ENCODE data around the gene EHD4. TPM values are rescaled to one million over a fixed set of nuclear protein-coding genes. Genes with fewer than 3 reads are reported as not detected.

EHD4 gene
- total RNA-seq, 1 donor from 2014 or later = 23.8 TPM

- TF ChIP-seq, protein P1, sequence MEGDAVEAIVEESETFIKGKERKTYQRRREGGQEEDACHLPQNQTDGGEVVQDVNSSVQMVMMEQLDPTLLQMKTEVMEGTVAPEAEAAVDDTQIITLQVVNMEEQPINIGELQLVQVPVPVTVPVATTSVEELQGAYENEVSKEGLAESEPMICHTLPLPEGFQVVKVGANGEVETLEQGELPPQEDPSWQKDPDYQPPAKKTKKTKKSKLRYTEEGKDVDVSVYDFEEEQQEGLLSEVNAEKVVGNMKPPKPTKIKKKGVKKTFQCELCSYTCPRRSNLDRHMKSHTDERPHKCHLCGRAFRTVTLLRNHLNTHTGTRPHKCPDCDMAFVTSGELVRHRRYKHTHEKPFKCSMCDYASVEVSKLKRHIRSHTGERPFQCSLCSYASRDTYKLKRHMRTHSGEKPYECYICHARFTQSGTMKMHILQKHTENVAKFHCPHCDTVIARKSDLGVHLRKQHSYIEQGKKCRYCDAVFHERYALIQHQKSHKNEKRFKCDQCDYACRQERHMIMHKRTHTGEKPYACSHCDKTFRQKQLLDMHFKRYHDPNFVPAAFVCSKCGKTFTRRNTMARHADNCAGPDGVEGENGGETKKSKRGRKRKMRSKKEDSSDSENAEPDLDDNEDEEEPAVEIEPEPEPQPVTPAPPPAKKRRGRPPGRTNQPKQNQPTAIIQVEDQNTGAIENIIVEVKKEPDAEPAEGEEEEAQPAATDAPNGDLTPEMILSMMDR (IDR thresholded peaks at IDR 0.05) = no peak
- Mint-ChIP-seq H3K4me1 (ENCODE audit: low read depth) (peaks cover 79% of the 10 kb centered on the region), H3K9me3 (ENCODE audit: low read depth) (no peaks in the 10 kb centered on the region), H3K4me3 (ENCODE audit: unreplicated experiment) (no peak overlapping the region), H3K27me3 (ENCODE audit: low read depth) (no peaks in the 10 kb centered on the region), H3K27ac (ENCODE audit: unreplicated experiment) (peak overlapping the region; percentile 6), H3K36me3 (ENCODE audit: low read depth) (peaks cover 21% of the 10 kb centered on the region)
- DNase-seq (ENCODE audit: low spot score) = no peak
Measured at GRCh38 chr15:41917767-41918430, 54.5 kb downstream of the EHD4 start.

- Mint-ChIP-seq H3K4me1 (ENCODE audit: low read depth) (peaks cover 56% of the 10 kb centered on the region), H3K36me3 (ENCODE audit: low read depth) (peaks cover 24% of the 10 kb centered on the region), H3K9me3 (ENCODE audit: low read depth) (no peaks in the 10 kb centered on the region)
Measured at GRCh38 chr15:41915255-41915994, 56.9 kb downstream of the EHD4 start.

DNA sequence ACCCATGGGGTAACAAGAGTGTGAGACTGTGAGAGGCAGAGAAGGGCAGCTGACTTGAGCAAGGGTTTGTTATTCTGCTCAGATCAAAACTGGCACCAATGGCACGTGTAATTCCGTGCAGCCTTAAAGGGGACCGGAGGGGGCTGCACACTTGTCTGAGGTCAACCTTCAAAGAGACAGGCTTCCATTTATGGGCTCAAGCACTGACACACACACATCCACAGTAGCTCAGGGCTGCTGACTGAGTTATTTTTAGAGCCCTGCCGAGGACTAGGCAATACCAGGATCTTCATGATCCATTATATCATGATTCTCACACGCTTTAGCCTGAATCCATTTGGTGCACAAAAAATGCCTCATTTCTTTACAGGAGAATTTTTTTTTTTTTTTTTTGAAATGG is 57.9 kb downstream of the EHD4 start:
- TF ChIP-seq, protein P1 (IDR thresholded peaks at IDR 0.05) = no peak
- DNase-seq (ENCODE audit: low spot score) = no peak
- Mint-ChIP-seq H3K9me3 (ENCODE audit: low read depth) (no peaks in the 10 kb centered on the region), H3K36me3 (ENCODE audit: low read depth) (peaks cover 28% of the 10 kb centered on the region), H3K4me3 (ENCODE audit: unreplicated experiment) (no peak overlapping the region), H3K27me3 (ENCODE audit: low read depth) (no peaks in the 10 kb centered on the region), H3K27ac (ENCODE audit: unreplicated experiment) (no peak overlapping the region), H3K4me1 (ENCODE audit: low read depth) (peaks cover 45% of the 10 kb centered on the region)

More at GRCh38 chr15:41915255-41915994, 56.9 kb downstream of the EHD4 start:
- TF ChIP-seq, protein P1 (IDR thresholded peaks at IDR 0.05) = no peak
- no peak for DNase-seq (ENCODE audit: low spot score)
- Mint-ChIP-seq H3K27me3 (ENCODE audit: low read depth) (no peaks in the 10 kb centered on the region), H3K4me3 (ENCODE audit: unreplicated experiment) (no peak overlapping the region), H3K27ac (ENCODE audit: unreplicated experiment) (no peak overlapping the region)

- H3K4me3 Mint-ChIP-seq (ENCODE audit: unreplicated experiment) = no peak overlapping the region
- no peaks in the 10 kb centered on the region for H3K27me3 Mint-ChIP-seq (ENCODE audit: low read depth)
Measured at GRCh38 chr15:41913256-41913655, 59.1 kb downstream of the EHD4 start.

DNA sequence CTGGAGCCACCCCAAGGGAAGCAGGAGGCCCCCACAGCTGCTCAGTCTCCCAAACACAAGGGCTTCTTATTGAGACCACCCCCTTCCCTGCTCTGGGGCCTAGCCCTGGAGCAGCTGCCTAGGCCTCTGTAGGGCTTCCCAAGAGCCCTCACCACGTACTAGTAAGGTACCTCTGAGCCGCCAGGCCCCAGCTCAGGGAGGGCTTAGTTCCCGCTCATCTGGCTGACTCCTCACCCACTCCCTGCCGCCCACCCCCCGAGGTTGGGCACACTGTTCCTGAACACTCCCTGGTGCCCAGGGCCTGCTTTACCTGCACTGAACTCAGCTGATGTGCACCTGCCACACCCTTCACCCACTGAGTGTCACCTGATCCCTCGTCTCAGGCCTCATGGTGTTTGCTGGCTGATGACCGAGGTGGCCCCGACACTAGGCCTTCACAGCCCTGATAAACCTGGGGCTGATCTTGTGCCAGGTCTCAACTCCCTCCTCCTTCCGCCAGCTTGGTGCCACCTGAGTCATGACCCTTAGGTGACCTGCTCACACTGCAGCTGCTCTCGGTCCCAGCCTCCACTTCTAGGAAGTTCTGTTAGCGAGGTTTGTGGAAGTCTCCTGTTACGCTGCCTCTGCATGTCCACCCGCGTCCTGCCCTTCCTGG is 60.5 kb downstream of the EHD4 start:
- TF ChIP-seq, protein P1 (IDR thresholded peaks at IDR 0.05) = no peak
- H3K4me1 Mint-ChIP-seq (ENCODE audit: low read depth) = peaks cover 25% of the 10 kb centered on the region
- no peaks in the 10 kb centered on the region for H3K9me3 Mint-ChIP-seq (ENCODE audit: low read depth)
- H3K4me3 Mint-ChIP-seq (ENCODE audit: unreplicated experiment) = no peak overlapping the region
- no peak for DNase-seq (ENCODE audit: low spot score)
- H3K27me3 Mint-ChIP-seq (ENCODE audit: low read depth) = no peaks in the 10 kb centered on the region
- H3K27ac Mint-ChIP-seq (ENCODE audit: unreplicated experiment) = no peak overlapping the region
- peaks cover 33% of the 10 kb centered on the region for H3K36me3 Mint-ChIP-seq (ENCODE audit: low read depth)

More at GRCh38 chr15:41913256-41913655, 59.1 kb downstream of the EHD4 start:
- no peak for DNase-seq (ENCODE audit: low spot score)
- H3K27ac Mint-ChIP-seq (ENCODE audit: unreplicated experiment) = no peak overlapping the region
- peaks cover 35% of the 10 kb centered on the region for H3K4me1 Mint-ChIP-seq (ENCODE audit: low read depth)
- peaks cover 31% of the 10 kb centered on the region for H3K36me3 Mint-ChIP-seq (ENCODE audit: low read depth)
- TF ChIP-seq, protein P1 (IDR thresholded peaks at IDR 0.05) = no peak
- H3K9me3 Mint-ChIP-seq (ENCODE audit: low read depth) = no peaks in the 10 kb centered on the region
